Prostate gland (tissue), 2 donors: ENCODE measurements around the gene ADCY7. TPM values are rescaled to one million over a fixed set of nuclear protein-coding genes. Genes with fewer than 3 reads are reported as not detected.

ENCODE experiments used
- DNase-seq: peaks from one replicate; pipeline ENCODE4 v3.0.0-alpha.2; 2019; ENCODE audit warnings: low spot score
- H3K27ac ChIP-seq, 2 donors: fragments of 200-600 bp; sonication (generic); 2 replicates each; pipeline ENCODE4 v1.5.1; 2017 to 2019
- H3K27me3 ChIP-seq: fragments of 200-600 bp; sonication (generic); replicated peaks from 2 replicates; pipeline ENCODE4 v1.5.1; 2019; ENCODE audit not compliant: insufficient read depth
- H3K36me3 ChIP-seq, 2 donors: fragments of 200-600 bp; sonication (generic); 1 replicate in 1 of 2; 2 replicates in 1 of 2; pipeline versions ENCODE4 v1.5.1 to v1.8.1; 2017 to 2019
- H3K4me1 ChIP-seq: fragments of 200-600 bp; sonication (generic); replicated peaks from 2 replicates; pipeline ENCODE4 v1.5.1; 2019
- H3K4me3 ChIP-seq, 2 donors: fragments of 200-600 bp; sonication (generic); 2 replicates each; pipeline ENCODE4 v1.5.1; 2017 to 2019
- H3K9me3 ChIP-seq: fragments of 200-600 bp; sonication (generic); 2 replicates; pipeline ENCODE4 v1.5.1; 2017
- POLR2A ChIP-seq: fragments of 450-650 bp; IDR thresholded peaks from one replicate; pipeline ENCODE4 v1.6.1; 2016; ENCODE audit warnings: antibody characterized with exemption, mild to moderate bottlenecking
- POLR2AphosphoS5 ChIP-seq: sonication (generic); formaldehyde crosslinking; IDR thresholded peaks from one replicate; pipeline ENCODE4 v1.6.1; 2017; ENCODE audit warnings: antibody characterized with exemption
- WGBS: methylation state at CpG from one replicate; pipeline ENCODE4 v1.1.5; 2018; 5-methylcytosine and 5-hydroxymethylcytosine counted together
- intact Hi-C: fragments of 100-400 bp; cut with DNase I; formaldehyde crosslinking; loops from one replicate; pipeline ENCODE4 v1.14.2; 2022
- total RNA-seq, 2 donors: library from RNA; depleted of rRNA; stranded (reverse); fragments of >200 nt; gene quantifications; one replicate each; pipeline ENCODE4 v1.1.0, GENCODE V29; 2016
- TF ChIP-seq, protein P1 (sequence below), 4 experiments: fragments of 200-600 bp in 2 of 4; fragments of 450-650 bp in 2 of 4; sonication (generic) in 2 of 4; IDR thresholded peaks; 1 replicate in 3 of 4; 2 replicates in 1 of 4; pipeline ENCODE4 v1.5.1; 2016 to 2019; ENCODE audit warnings: antibody characterized with exemption in 4 of 4, mild to moderate bottlenecking in 2 of 4, moderate library complexity in 2 of 4

ADCY7 gene
- total RNA-seq, 2 donors from 2014 or later = 2.0 to 10.9 TPM

DNA sequence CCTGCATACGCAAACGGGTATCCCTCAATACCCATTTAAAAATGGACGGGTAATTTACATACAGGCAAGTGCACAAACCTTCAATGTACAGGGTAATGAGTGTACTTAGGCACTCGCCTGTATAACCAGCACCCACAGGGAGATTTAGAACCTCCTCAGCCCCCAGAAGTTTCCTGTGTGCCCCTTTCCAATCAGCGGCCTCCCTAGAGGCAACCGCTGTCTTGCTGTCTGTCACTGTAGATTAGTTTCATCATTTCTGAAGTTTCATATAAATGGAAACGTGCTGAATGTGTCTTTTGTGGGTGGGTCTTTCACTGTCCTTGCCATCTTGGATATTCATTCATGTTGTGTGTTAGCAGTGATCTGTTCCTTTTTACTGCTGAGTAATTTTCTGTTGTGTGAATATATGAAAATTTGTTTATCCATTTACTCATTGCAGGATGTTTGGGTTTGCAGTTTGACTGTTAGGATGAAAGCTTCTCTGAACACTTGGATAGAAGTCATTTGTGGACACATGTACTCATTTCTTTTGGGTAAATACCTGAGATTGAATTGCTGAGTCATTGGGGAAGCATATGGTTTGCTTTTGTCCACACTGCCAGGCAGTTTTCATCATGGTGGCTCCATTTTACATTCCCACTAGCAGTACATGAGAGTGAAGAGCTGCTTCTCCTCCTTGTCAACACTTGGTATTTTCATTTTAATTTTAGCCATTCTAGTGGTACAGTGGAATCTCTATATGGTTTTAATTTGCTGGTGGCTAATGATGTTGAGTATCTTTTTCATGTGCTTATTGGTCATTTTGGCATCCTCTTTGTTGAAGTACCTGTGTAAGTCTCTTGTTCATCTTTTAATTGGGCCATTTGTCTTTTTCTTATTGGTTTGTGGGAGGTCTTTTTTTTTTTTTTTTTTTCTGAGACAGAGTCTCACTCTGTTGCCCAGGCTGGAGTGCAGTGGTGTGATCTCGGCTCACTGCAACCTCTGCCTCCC lies 2.1 kb upstream of the ADCY7 start:
- no peak overlapping the region for H3K4me3 ChIP-seq
- H3K27ac ChIP-seq = no peak overlapping the region
- peaks cover 5% of the 10 kb centered on the region for H3K4me1 ChIP-seq
- no peak for TF ChIP-seq POLR2AphosphoS5
- no peak for TF ChIP-seq POLR2A
- TF ChIP-seq, protein P1, sequence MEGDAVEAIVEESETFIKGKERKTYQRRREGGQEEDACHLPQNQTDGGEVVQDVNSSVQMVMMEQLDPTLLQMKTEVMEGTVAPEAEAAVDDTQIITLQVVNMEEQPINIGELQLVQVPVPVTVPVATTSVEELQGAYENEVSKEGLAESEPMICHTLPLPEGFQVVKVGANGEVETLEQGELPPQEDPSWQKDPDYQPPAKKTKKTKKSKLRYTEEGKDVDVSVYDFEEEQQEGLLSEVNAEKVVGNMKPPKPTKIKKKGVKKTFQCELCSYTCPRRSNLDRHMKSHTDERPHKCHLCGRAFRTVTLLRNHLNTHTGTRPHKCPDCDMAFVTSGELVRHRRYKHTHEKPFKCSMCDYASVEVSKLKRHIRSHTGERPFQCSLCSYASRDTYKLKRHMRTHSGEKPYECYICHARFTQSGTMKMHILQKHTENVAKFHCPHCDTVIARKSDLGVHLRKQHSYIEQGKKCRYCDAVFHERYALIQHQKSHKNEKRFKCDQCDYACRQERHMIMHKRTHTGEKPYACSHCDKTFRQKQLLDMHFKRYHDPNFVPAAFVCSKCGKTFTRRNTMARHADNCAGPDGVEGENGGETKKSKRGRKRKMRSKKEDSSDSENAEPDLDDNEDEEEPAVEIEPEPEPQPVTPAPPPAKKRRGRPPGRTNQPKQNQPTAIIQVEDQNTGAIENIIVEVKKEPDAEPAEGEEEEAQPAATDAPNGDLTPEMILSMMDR (IDR thresholded peaks at IDR 0.05) = no peak
- WGBS = 90% methylated on average over 8 of the region's 8 CpGs
- H3K27me3 ChIP-seq = no peaks in the 10 kb centered on the region
- H3K36me3 ChIP-seq = no peaks in the 10 kb centered on the region
- intact Hi-C loops = no loop called here
- no peaks in the 10 kb centered on the region for H3K9me3 ChIP-seq
- no peak for DNase-seq

DNA sequence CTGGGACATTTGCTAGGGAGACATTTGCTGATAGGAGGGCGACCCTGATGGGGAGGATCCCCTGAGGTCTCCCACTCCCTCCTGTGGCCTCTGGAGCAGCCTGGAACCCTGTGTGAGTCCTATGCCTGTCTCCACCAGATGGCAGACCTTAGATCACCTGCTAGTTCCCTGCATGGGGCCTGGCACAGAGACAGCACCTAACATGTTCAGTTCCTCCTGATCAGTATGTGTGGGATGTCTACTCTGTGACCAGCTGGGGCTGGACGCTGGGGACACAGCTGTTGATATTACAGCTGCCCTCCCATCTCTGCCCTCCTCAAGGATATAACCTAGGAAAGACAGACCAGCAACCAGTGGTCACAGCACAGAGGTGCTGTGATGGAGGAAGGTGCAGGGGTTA lies 1.1 kb upstream of the ADCY7 start:
- no peaks in the 10 kb centered on the region for H3K36me3 ChIP-seq
- no peak for TF ChIP-seq POLR2A
- no peak for TF ChIP-seq POLR2AphosphoS5
- TF ChIP-seq, protein P1 (IDR thresholded peaks at IDR 0.05) = no peak
- intact Hi-C loops = no loop called here
- no peak overlapping the region for H3K4me3 ChIP-seq
- DNase-seq = no peak
- 56% methylated on average over 2 of the region's 2 CpGs for WGBS
- H3K9me3 ChIP-seq = no peaks in the 10 kb centered on the region
- H3K27ac ChIP-seq = no peak overlapping the region
- peaks cover 5% of the 10 kb centered on the region for H3K4me1 ChIP-seq
- no peaks in the 10 kb centered on the region for H3K27me3 ChIP-seq

DNA sequence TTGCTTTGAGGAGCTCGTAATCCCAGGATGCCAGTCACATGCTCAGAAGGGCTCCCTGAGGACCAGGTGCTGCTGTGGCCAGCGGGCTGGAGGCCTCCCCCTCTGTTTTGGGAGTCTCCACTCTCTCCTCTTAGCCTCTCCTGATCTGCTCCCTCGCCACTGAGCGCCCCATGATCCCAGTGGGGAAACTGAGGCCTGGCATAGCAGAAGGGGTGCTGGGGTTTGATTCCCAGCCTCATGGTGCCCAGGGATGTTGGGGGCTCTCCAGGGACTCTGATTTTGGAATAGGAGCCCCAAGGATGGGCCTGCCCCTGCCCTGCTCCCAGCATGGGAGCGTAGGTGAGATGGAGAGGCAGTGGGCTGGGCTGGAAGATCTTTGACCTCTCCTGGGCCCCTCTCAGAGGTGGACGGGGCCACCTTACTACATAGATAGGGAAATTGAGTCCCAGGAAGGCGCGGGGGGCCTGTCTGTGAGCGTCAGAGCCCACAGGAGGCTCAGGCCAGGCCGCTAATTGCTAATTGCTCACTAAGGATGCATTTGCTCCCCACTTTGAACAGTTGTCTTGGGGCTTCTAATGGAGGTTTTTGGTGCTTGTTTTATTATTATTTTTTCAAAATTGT lies 525 bp upstream of the ADCY7 start:
- intact Hi-C loops = no loop called here
- Histone ChIP-seq H3K9me3 (no peaks in the 10 kb centered on the region), H3K4me1 (peaks cover 5% of the 10 kb centered on the region), H3K36me3 (no peaks in the 10 kb centered on the region), H3K27me3 (no peaks in the 10 kb centered on the region), H3K4me3 (no peak overlapping the region), H3K27ac (no peak overlapping the region)
- WGBS = 92% methylated on average over 10 of the region's 10 CpGs
- TF ChIP-seq POLR2AphosphoS5 (no peak), POLR2A (no peak)
- TF ChIP-seq, protein P1 (IDR thresholded peaks at IDR 0.05) = no peak
- no peak for DNase-seq

DNA sequence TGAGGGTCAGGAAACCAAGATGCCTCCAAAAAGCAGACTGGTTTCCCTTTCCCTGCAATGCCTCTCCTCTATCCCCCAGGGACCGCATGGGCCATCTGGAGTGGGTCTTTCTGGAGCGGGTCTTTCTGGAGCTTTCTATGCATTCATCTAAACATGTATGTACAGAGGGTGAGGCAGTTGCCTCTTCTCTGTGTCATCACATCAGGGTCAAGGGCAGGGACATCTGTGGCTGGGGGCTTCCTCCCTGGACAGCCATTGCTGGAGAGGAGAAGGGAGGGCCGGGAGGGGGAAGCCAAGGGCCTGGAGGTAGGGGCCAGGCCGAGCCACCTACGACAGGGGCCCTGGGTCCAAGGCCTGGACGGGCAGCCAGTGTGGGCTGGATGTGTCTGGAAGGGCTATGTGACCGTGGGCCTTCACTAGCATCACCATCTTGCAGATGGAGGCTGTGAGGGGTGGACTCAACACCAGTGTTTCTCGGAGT lies 840 bp downstream of the ADCY7 start:
- H3K36me3 ChIP-seq = no peaks in the 10 kb centered on the region
- H3K27me3 ChIP-seq = no peaks in the 10 kb centered on the region
- WGBS = 84% methylated on average over 8 of the region's 8 CpGs
- H3K4me3 ChIP-seq = no peak overlapping the region
- TF ChIP-seq, protein P1 (IDR thresholded peaks at IDR 0.05) = no peak
- TF ChIP-seq POLR2AphosphoS5 (no peak), POLR2A (no peak)
- no peak overlapping the region for H3K27ac ChIP-seq
- no peaks in the 10 kb centered on the region for H3K4me1 ChIP-seq
- no peak for DNase-seq
- intact Hi-C loops = no loop called here
- no peaks in the 10 kb centered on the region for H3K9me3 ChIP-seq
